Activated effector memory CD4-positive, alpha-beta T cell treated with anti-CD3 and anti-CD28 coated beads, Interleukin-2, amount 50 U/mL, for 16 hours (primary cell): ENCODE measurements around the gene ANKLE1.
A peak's percentile ranks its signal among the peaks of the same experiment; 100 is the strongest.

Experiments
- DNase-seq: peaks from one replicate; pipeline ENCODE4 v3.0.0-alpha.2; 2020

Gene ANKLE1

GRCh38 chr19:17327654-17328516, 46.2 kb downstream of the ANKLE1 start:
- DNase-seq = peak; percentile 82

- peak; percentile 79 for DNase-seq
These were observed 47.0 kb downstream of the ANKLE1 start for GRCh38 chr19:17328517-17329365.

DNA sequence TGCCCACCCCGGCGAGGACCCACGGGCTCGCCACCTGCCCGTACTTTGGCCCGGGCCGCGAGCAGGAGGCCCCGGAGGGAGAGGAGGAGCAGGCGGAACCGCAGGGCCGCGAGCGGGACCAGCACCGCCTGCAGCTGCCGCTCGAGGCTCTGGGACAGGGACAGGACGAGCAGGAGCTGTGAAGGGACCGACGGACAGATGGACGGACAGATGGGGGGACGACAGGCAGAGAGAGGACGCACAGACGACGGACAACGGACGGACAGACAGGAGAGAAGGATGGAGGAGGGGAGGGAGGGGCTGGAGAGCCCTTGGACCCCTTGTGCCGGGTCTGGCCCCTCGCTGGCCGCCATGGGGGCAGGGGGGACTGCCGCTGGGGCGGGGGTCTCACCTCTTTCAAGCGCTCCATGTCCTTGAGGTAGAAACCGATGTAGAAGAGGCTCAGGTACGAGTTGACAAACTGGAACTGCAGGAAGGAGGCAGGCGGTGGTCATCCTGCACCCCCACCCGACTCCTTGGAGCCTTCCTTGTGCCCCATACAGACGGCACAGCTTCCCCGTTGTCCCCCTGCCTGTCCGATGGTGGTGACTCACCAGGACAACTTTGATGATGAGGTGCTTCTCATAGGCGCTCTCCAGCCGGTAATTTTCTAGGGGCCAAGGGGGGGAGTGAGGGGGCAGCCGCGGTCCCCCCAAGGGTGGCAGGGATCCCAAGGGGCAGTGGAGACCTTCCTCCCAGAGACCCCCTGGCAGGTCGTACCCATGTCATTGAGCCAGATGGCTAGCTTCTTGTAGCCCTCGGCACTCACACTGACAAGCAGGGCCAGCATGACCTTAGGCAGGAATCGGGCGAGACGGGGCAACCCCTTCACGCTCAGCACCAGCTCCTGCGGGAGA, 47.9 kb downstream of the ANKLE1 start:
- no peak for DNase-seq

DNA sequence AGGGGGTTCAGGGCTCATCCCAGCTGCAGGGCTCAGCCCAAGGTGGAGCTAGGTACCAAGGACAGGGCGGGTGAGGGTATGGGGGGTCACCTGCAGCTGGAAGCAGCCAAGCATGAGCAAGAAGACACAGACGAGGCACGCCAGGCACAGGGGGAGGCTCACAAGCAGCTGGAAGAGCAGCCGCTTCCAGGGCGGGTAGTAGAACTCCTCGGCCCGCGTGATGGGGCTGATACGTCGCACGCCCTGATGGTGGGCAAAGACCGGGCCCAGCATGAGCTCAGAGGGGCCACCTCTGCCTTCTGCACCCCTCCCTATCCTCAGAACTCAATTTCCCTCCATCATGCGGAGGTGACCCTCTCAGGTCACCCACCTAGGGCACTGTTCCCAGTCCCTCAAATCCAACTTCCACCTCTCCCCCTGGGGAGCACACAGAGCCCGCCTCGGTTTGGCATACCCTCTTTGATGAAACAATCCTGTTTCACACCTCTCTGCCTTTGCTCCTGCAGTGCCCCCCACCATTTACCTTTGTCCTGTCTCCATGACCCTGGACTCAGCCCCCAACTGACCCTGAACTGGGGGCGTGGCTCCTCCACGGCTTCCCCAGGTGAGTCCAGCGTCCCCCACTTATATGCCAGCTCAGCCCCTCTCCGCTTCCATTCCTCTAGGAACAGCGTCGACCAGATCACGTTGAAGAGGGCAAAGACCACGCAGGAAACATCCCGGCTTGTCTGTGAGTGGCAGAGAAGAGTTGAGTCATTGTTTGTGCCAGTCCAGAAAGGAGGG, 48.8 kb downstream of the ANKLE1 start:
- no peak for DNase-seq

GRCh38 chr19:17331045-17331558, 49.4 kb downstream of the ANKLE1 start:
- DNase-seq = no peak

DNA sequence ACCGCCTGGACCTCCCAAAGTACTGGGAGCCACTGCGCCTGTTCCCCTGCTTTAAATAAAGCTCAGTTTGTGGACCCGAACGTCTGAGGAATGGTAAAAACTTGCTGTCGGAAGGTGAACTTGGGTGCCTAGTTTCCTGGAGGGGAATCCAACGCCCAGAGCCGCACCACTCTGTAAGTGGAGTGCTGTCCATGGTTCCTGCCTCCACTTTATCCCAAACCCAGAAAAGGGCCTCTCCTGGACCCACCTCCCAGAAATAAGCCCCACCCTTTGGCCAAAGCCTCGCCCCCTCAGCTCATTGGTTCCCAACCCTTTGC, 50.6 kb downstream of the ANKLE1 start:
- DNase-seq = no peak

- no peak for DNase-seq
These were observed 51.2 kb downstream of the ANKLE1 start for GRCh38 chr19:17332677-17333581.

DNA sequence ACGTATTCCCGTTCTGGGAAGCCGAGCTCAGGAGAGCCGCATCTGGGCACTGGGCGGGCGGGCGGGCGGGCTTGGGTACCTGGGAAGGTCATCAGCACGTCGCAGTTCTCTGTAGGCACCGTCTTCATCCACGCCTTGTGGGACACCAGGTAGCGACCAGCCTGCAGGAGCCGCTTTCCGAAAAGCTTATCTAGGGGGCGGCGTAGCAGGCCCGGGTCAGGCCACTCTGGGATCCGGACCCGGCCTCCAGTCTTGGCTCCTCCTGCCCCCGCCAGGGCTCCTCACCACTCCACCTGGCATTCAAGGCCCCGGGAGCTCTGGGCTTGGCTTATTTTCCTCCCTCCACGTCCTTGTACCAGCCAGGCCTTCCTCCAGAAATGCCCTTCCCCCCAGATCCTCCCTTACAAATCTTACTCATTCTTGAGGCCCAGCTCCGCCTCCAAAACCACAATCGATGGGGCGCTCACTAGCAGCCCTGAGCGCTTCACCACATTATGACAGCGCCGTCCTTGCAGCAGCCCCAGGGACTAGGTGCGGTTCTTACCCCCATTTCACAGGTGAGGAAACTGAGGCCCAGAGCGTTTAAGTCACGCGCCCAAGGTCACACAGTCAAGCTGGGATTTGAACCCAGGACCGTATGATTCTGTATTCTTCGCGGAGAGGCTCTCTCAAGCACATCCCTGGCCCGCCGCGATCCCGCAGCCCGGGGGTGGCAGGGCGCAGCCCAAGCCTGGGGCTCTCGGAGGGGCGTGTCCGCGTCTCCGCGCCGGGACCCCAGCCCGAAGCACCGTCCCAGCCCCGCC, 52.1 kb downstream of the ANKLE1 start:
- DNase-seq = peak; percentile 91

GRCh38 chr19:17334414-17335409, 53.0 kb downstream of the ANKLE1 start, which contains the start of gene ANO8:
Gene ANO8, minus strand, starts transcription at chr19:17334855. Its CDS starts 185 bp downstream, at chr19:17334670.
- peak; percentile 98 for DNase-seq

DNA sequence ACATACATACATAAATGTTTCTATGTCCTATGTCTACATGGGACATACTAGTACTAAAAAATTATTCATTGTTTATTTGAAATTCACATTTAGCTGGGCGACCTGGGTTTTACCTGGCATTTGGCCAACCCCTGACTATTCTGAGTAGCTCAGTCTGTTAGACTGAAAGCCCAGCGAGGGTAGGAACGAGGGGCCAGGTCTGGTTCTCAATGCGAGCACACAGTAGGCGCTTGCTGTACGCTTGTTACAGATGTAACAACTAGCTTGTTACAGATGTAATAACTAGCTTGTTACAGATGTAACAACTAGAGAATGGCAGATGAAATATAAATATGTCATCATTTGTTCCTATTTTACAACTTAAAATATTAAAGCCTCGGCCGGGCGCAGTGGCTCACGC, 53.9 kb downstream of the ANKLE1 start:
- DNase-seq = no peak
